ENCODE results near the gene CHMP5.

DNA sequence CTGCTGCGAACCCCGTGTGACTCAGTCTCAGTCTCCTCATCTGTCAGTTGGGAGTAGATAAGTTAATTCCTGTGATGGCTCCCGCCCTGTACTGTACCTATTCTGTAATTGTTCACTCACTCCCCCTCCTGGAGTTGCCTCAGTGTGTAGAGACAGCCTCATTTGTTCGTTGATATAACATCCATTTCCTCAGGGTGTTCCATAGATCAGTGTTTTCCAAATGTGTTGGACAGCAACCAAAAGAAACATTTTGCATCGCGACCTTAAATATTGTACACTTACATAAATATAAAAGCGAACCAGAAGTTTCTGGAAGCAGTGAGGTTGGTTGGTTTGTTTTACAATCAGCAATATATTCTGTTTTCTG is 26.2 kb downstream of the CHMP5 start:
- TF ChIP-seq, protein P1, sequence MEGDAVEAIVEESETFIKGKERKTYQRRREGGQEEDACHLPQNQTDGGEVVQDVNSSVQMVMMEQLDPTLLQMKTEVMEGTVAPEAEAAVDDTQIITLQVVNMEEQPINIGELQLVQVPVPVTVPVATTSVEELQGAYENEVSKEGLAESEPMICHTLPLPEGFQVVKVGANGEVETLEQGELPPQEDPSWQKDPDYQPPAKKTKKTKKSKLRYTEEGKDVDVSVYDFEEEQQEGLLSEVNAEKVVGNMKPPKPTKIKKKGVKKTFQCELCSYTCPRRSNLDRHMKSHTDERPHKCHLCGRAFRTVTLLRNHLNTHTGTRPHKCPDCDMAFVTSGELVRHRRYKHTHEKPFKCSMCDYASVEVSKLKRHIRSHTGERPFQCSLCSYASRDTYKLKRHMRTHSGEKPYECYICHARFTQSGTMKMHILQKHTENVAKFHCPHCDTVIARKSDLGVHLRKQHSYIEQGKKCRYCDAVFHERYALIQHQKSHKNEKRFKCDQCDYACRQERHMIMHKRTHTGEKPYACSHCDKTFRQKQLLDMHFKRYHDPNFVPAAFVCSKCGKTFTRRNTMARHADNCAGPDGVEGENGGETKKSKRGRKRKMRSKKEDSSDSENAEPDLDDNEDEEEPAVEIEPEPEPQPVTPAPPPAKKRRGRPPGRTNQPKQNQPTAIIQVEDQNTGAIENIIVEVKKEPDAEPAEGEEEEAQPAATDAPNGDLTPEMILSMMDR (IDR thresholded peaks at IDR 0.05), result no peak
- TF ChIP-seq EP300 (IDR thresholded peaks at IDR 0.05), result no peak
- TF ChIP-seq POLR2A (IDR thresholded peaks at IDR 0.05; ENCODE audit: low read depth), result no peak

Measured in esophagus muscularis mucosa (tissue), 4 donors.